HG03354 (cell line): Measurements from ENCODE around the gene SNX14.
"Not testable (repeated sequence)": the region's sequence is repeated elsewhere in the genome, so short reads cannot be mapped to it uniquely, and the experiment has no call there.

Source experiments
- ATAC-seq: cut with Tn5 transposase; IDR thresholded peaks from one replicate; pipeline ENCODE4 v1.9.1; 2021; ENCODE audit warnings: mild to moderate bottlenecking; ENCODE audit not compliant: unreplicated experiment, poor library complexity, severe bottlenecking

Gene SNX14

DNA sequence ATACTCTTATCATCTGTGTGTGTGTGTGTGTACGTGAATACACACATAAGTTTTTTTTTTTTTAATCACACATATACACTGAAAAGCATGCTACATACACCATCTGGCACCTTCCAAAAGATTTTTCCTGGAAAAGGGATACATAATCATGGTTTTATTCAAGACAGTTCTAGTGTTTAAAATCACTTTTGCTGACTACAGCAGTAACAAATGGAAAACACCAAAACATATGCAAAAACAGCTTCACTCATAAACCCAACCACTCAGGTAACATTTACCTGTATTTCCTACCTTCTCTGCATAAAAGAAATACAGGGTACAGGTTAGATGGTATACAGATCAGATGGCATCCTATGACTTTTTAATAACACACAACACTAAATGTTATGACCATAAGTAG is 2.5 kb downstream of the SNX14 start:
- no peak for ATAC-seq

DNA sequence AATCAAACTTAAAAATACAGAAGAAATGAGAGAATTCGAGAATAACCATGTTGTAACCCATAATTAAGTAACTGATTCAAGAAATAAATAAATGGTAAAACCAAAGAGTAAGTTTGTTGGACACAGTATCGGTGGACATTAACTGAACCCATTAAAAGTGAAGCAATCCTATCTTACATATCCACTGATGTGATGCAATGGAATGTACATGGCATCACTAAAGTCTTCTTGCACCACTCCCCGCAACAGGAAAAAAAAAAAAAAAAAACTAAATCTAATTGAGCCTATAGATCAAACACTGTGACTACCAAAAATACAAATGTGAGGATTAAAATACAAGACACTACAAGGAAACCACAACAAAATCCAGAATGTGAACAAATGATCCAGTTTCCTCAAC is 7.9 kb downstream of the SNX14 start:
- ATAC-seq, result no peak

DNA sequence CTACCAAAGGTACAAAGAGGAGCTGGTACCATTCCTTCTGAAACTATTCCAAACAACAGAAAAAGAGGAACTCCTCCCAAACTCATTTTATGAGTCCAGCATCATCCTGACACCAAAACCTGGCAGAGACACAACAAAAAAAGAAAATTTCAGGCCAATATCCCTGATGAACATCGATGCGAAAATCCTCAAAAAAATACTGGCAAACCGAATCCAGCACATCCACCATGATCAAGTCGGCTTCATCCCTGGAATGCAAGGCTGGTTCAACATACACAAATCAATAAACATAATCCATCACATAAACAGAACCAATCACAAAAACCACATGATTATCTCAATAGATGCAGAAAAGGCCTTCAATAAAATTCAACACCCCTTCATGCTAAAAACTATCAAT is 10.8 kb downstream of the SNX14 start:
- ATAC-seq, result not testable (repeated sequence)

DNA sequence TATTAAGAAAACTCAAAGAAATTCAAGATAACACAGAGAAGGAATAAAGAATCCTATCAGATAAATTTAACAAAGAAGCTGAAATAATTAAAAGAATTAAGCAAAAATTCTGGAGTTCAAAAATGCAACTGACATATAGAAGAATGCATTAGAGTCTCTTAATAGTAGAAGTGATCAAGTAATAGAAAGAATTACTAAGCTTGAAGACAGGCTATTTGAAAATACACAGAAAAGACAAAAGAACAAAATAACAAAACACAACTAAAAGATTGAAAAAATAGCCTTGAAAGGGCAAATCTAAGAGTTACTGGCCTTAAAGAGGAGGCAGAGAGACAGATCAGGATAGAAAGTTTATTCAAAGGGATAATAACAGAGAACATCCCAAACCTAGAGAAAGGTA is 12.1 kb downstream of the SNX14 start:
- no peak for ATAC-seq

DNA sequence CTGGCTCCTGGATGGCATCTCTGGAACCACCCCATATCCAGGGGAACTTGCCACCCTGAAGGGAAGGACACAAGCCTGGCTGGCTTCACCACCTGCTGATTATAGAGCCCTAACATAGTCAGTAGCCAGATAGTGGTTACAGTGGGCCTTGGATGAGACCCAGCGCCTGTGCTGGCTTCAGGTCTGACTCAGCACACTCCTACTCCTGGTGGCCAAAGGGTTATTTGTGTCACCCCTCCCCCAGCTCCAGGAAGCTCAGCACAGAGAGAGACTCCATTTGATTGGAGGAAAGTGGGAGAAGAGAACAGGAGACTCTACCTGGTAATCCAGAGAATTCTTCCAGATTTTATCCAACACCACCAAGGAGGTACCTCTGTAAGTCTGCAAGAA is 12.8 kb downstream of the SNX14 start:
- ATAC-seq, result peak; percentile 53

DNA sequence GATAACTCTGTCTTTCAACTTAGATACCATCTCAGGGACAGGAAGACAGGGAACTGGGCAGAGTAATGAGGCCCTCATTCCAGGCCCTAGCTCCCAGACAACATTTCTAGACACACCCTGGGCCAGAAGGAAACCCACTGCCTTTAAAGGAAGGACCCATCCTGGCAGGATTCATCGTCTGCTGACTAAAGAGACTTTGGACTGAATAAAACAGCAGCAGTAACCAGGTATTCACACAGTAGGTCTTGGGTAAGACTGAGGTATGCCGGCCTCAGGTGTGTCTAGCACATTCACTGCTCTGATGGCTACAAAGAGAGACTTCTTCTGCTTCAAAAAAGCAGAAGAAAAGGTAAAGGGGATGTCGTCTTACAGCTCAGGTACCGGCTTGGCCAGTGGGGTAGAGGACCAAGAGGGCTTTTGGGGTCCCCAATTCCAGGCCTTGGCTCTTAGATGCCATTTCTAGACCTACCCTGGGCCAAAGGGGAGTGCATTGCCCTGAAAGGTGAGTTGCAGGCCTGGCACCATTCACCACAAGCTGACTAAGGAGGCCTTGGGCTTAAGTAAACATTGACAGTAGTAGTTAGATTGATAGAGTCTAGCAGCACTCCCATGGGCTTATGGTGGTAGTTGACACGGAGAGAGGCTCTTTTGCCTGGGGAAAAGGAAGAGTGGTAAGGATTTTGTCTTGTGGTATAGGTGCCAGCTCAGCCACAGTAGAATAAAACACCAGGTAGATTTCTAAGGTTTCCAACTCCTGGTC is 13.4 kb downstream of the SNX14 start:
- no peak for ATAC-seq

DNA sequence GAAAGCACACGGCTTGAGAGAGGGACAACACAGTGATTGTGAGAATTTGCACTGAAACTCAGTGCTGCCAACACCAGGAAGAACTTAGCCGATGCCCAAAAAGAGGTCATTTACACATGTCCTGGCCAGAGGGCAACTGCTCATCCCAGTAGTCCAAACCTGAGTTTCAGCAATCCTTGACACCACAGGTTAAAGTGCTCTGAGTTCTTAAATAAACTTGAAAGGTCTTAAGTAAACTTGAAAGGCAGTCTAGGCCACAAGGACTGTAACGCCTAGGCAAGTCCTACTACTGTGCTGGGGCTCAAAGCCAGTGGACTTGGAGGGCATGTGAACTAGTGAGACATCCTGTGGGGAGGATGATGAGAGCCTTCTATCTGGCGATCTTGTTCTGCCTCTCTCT is 14.1 kb downstream of the SNX14 start:
- ATAC-seq, result no peak

DNA sequence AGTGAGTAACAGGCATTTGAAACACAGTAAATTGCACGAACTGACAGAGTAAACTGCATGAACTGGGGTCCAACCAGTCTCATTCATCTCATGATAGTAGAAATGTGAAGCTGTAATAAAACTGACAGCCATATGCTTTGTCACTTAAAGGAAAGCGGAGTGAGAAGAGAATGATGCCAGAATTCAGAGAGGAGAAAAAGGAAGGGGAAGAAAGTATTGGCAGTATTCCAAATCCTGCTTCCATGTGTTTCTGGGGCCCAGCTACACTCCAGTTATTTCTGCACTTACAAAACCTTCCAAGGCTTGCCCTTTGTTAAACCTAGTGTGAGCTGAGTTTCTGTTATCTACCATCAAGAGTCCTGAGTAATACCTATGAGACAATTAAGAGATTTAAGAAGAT is 17.2 kb downstream of the SNX14 start:
- no peak for ATAC-seq

DNA sequence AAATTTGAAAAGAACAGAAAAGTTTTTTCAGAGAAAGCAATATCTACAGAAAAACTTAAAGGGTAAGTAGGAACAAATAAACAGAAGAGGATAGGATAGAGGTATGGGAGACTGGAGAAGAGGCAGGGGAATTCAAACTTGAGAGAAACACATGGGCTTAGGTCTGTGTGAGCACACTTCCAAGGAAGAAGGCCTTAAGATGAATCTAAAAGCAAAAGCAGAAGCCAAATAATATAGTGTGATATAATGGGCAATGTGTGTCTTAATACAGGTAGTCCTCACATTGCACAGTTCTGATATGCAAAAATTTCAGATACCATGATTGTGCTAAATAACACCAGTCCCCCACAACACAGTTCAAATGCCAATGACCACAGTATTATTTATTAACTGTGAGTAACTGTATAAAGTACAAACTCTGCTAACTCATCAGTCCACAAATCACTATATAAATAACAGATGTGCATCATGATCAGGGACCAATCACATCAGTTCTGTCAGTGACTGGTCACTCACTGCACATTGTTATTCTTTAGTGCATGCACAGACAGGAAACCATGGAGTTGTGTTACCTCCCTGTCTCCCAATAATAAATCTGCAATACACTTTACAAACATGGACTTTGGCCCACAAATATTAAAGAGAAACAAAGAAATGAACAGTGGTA is 18.6 kb downstream of the SNX14 start:
- ATAC-seq, result peak; percentile 61

DNA sequence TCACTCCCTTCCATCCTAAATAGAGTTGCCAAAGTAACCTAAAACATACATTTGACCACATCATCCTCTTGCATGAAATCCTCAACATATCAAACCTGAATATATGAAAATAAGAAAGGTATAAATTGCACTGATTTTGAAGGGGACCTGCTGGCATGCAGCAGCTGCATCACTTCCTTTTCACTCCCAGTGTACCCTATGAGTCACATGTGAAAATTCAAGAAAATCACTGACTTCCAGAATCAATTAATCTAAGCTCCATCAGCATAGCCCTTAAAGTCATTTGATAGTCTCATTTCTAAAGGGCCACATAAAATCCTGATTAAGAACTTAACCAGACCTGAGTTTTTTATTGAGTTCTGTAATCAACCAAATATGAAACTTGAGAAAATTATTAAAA is 24.3 kb downstream of the SNX14 start:
- no peak for ATAC-seq

DNA sequence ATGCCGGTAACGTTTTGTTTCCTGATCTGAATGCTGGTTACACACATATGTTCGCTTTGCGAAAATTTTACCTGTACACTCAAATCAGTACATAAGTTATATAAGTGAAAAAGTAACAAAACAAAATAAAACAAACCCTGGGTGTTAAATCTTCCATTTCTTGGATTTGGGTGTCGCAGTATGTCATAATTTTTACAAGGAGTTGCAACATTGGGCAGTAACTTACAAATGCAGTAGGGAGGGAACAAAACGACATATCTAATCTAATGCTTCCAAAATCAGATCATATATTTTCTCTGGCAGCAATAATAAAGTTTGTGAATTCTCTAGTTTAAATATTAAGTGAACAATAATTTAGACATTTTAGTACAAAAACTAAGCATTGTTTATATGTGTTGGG is 25.2 kb downstream of the SNX14 start:
- ATAC-seq, result no peak

DNA sequence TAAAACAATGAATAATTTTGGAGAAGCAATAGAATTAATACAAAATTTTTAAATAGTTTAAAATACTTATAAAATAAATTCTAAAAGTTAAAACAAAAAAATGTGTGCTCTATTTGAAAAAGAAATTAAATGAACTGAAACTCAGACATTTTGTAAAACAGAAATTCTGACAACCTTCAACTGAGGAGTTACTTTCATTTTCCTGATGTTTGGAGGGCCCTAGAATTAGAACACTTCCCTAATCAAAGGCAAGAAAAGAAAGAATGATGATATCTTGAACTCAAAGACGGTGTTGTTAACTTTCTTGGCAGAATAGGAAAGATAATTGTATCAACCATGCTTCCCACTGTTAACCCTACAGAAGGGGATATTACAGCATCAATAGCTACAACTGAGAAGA is 27.9 kb downstream of the SNX14 start:
- no peak for ATAC-seq

DNA sequence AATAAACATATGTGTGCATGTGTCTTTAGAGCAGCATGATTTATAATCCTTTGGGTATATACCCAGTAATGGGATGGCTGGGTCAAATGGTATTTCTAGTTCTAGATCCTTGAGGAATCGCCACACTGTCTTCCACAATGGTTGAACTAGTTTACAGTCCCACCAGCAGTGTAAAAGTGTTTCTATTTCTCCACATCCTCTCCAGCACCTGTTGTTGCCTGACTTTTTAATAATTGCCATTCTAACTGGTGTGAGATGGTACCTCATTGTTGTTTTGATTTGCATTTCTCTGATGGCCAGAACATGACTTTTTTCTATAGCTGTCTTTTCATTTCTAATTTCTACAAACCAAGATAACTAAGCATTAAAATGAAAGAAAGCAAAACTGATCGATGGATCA is 29.4 kb downstream of the SNX14 start:
- ATAC-seq, result not testable (repeated sequence)

DNA sequence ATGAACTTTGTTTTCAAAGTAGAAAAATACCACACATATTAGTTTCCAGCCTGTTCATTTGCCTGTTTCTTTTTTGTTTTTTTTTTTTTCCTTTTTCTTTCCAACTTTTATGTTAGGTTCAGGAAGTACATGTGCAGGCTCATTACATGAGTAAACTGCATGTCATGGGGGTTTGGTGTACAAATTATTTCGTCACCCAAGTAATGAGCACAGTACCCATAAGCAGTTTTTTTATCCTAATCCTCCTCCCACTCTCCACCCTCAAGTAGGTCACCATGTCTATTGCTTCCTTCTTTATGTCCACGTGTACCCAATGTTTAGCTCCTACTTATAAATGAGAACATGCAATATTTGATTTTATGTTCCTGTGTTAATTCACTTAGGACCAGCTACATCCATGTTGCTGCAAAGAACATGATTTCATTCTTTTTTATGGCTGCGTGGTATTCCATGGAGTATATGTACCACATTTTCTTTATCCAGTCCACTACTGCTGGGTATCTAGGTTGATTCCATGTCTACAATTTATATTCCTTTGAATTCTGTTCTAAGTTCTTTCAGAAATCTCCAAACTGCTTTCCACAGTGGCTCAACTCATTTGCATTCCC is 31.8 kb downstream of the SNX14 start:
- ATAC-seq, result no peak

DNA sequence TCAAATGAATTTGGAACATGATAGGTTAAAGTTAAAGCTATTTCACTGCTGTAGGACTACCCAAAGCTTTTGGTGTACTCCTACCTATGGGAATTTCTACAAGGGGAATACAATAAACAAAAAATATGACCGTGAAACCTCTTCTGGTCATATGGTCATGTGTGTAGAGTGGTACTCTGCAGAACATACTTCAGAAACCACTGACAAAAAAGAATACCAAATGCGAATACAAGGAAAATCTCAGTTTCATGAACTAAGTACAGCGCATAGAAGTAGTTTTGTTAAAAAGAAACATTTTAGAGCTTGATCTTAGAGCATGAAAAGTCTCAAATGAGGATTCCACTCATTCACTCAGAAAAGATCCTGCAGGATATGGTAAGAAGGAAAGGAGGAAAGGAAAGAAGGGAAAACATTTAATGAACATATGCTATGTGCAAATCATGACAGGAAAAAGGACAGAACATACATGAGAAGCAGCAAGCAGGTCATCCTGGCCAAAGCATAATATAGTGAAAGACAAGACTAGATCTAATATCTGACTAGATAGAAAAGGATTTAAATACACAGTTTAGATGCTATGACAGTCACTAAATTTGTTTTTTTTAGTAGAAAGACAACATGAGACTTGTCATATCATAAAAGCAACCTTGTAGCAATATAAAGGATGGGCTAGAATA is 36.5 kb downstream of the SNX14 start:
- no peak for ATAC-seq

DNA sequence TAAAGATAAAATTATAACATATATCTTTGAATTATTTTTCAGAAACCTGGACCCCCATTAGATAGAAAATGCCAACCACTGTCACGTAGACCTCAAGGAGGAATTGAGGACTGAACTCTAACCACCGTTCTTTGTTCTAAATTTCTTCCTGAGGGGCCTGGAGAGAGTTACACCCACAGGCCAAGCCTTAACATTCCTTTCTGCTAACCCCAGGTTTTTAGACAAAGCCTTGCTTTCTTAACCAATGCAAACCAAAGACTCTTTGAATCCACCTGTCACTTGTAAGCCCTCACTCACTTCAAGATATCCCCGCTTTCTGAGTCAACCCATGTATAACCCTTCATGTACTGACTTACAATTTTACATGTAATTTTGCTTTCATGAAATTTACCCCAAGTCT is 41.0 kb downstream of the SNX14 start:
- no peak for ATAC-seq

DNA sequence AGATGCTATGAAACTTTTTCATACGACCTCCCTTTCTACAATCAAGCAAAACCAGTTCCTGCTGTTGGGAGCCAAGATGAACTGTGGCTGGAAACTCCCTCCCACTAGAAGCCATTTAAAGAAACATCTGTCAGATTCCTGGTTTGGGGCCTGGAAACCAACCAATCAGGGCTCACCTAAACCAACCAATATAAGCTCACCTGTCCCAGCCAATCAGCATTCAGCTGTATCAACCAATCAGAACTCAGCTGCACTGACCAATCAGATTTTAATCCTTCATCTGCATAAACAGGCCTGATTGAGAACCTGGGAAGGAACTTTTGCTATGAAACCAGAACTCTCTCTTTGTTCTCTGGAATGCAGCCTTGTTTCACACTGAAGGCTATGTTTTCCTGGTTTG is 42.4 kb downstream of the SNX14 start:
- no peak for ATAC-seq

DNA sequence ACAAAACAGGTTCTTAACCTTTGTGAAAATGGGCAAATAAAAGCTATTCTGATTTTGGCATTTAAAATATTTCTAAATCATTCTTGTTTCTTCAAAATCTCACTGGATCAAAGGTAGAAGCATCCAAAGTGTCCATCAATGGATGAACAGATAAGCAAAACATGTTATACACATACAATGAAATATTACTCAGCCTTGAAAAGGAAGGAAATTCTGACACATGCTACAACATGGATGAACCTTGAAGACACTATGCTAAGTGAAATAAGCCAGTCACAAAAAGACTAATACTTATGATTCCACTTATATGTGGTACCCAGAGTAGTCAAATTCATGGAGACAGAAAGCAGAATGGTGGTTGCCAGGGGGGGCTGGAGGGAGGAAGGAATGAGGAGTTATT is 45.9 kb downstream of the SNX14 start:
- no peak for ATAC-seq

DNA sequence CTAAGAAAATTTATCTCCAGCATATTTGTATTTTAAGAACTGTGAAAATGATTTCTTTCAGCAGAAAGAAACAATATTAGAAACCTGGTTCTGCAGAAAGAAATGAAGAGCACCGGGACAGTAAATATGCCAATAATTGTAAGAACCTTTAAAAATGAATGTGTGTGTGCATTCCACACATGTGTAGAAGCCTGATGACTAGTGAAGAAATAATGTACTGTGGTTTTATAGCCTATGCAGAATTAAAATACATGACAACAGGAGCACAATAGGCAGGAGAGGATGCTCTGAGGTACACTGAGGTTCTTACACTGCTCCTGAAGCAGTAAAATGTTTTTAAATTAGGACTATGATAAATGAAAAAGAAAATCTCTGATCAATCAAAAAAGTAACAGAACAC is 48.9 kb downstream of the SNX14 start:
- ATAC-seq, result no peak

DNA sequence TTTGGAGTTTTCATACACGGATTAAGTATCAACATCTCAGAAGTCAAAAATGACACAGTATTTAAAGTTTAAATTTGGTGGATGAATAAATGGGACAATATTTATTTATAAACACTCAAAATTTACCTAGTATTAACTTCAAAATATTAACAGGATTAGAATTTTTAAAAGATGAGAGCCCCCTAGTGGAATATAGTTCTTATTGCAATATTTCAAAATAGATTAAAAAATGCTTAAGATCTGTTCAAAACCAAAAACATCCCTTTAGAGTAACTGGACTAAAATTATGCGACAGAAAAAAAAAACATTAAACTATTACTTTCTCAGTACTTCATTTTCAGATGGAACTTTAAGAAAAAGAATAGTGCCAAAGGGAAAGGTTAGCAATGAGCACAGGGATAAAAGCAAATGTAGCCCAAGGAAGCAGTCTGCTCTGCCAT is 56.6 kb downstream of the SNX14 start:
- ATAC-seq, result no peak

DNA sequence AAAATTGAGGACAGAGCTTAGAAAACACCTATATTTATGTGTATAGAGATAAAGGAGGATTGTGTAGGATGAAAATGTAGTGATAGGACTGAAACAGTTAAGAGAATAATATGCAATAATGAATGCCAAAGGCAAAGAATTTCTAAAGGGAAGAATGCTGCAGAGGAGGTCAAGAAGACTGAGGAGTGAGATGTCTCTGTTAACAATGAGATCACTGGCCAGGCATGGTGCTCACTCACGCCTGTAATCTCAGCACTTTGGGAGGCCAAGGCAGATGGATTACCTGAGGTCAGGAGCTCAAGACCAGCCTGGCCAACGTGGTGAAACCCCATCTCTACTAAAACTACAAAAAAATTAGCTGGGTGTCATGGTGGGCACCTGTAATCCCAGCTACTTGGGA is 69.4 kb downstream of the SNX14 start:
- not testable (repeated sequence) for ATAC-seq
